GM18870 (cell line): ENCODE results near the gene PTPRG.

ENCODE experiments used
- ATAC-seq: cut with Tn5 transposase; IDR thresholded peaks from one replicate; pipeline ENCODE4 v1.9.1; 2021; ENCODE audit warnings: moderate library complexity; ENCODE audit not compliant: unreplicated experiment

Gene PTPRG

GRCh38 chr3:61648481-61648880 lies 87.1 kb downstream of the PTPRG start:
- ATAC-seq, result no peak

DNA sequence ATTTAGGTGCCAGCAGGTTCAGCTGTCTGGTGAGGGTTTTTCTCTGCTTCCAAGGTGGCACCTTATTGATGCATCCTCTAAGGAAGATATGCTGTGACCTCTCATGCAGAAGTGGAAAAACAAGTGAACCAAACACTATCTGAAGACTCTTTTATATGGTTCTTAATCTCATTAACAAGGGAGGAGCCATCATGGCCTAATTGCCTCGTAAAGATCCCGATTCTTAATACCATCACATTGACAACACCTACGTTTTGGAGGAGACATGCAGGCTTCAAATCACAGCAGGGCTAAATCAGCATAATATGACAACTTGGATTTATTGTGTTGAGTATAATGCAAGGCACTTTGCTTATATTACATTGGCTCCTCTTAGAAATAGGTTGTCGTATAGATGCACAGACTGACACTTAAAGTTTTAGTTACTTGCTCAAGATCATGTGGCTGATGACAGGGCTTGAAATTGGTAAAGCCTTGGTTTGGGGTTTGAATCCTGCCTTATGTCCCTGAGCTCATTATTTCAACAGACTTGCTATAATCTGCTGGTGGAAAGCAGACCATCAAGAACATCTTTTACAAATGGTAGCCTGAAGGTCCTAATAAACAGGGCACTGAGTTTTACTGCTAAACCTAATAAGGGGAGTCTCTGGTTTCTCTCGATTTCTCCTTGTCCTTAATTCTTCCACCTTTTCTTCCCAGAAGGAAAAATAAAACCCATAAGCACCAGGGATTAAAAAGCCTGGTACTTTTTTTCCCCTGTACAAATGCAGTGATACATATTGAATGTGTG lies 88.2 kb downstream of the PTPRG start:
- ATAC-seq, result no peak

GRCh38 chr3:61650276-61650675 lies 88.9 kb downstream of the PTPRG start:
- no peak for ATAC-seq

- ATAC-seq, result no peak
Measured at GRCh38 chr3:61650719-61651410, 89.5 kb downstream of the PTPRG start.

- no peak for ATAC-seq
Measured at GRCh38 chr3:61657689-61658088, 96.3 kb downstream of the PTPRG start.

DNA sequence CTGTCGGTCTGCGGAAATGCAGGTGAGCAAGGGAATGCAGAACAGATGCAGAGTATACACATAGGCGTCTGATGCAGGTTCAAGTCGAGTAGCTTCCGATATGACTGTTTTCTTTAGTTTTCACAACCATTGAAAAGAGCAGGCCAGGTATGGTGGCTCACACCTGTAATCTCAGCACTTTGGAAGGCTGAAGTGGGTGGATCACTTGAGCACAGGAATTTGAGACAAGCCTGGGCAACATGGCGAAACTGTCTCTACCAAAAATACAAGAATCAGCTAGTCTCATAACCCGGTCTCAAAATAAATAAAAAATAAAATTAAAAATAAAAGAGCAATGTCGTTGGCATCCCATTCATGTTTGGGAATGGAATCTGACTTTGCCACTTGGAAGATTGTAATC lies 101.5 kb downstream of the PTPRG start:
- ATAC-seq, result no peak

GRCh38 chr3:61663356-61664104 lies 102.2 kb downstream of the PTPRG start:
- no peak for ATAC-seq

GRCh38 chr3:61664105-61664482 lies 102.7 kb downstream of the PTPRG start:
- ATAC-seq, result no peak

DNA sequence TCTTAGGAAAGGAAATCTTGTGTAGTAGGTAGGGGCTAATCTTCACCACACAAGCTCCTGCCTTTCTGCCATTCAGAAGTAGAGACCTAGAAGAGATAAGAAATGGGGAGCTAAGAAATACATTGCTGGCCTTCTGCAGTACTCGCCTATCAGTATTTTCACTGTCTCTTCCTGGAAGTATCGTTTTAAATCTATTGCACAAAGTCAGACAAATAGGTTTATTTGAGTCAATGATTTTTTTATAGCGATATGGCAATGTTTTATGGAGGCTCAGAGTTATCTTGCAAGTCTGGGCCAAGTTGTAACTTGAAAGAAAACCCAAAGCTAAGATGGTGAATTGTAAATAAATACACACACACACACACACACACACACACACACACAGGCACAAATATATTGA lies 103.8 kb downstream of the PTPRG start:
- no peak for ATAC-seq

DNA sequence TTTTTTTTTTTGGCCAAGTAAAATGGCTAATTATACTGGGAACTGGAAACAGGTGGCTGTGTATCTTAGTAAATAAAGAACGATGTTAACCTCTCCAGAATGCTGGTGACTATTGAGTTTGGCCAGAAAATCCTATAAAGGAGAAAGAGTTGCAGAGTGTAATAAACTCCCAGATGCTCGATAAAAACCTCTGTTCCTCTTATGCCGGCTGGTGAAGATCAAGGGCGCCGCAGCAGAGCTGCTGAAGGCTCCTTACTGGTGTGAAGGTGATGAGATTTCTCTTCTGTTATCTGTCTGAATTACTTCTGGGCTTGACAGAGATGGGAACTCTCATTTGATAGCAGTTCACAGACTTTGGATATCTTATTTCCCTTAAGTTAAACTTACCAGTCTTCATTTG lies 104.6 kb downstream of the PTPRG start:
- no peak for ATAC-seq

DNA sequence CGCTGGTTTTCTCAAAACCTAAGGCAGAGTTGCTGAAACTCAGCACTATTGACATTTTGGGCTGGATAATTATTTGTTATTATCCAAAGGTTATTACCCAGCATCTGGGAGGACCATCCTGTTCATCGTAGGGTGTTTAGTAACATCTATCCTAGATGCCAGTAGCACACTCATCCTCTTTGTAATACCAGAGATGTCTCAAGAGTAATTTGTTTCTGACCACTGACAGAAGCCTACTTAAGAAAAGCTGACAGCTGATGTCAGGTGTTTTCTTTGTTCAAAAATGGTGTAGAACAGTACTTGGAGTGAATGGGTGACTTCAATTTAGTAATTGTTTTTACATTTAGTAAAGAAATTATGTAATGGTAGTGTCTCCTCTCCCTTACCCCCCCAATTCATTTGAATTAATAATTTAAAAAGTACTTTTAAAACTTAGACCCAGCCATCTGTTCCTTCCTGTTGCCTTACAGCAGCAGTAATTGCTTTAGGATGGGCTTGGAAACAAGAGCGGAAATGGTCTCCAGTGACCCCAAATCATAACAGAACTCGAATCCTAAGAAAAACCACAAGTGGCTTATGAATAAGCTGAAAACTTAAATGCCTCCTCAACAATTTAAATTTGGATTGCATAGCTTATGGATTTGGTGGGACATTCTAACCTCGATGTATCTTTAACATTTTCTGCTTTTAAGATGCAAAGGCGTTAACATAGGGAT lies 105.4 kb downstream of the PTPRG start:
- ATAC-seq, result no peak

GRCh38 chr3:61667383-61667782 lies 106.0 kb downstream of the PTPRG start:
- ATAC-seq, result no peak

DNA sequence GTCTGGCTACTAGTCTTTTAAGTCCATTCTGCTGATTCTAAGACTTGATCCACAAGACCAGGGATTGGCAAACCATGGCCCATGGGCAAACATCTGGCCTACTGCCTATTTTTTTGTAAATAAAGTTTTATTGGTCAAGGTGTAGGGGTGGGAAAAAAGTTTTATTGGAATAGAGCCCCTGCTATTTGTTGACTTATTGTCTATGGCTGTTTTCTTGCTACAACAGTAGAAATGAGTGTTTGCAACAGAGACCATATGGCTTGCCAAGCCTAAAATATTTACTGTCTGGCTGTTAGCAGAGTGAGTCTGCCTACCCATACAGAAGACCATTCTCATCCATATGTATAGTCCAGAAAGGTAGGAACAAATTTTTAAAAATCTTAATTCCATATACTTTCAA lies 106.4 kb downstream of the PTPRG start:
- no peak for ATAC-seq

DNA sequence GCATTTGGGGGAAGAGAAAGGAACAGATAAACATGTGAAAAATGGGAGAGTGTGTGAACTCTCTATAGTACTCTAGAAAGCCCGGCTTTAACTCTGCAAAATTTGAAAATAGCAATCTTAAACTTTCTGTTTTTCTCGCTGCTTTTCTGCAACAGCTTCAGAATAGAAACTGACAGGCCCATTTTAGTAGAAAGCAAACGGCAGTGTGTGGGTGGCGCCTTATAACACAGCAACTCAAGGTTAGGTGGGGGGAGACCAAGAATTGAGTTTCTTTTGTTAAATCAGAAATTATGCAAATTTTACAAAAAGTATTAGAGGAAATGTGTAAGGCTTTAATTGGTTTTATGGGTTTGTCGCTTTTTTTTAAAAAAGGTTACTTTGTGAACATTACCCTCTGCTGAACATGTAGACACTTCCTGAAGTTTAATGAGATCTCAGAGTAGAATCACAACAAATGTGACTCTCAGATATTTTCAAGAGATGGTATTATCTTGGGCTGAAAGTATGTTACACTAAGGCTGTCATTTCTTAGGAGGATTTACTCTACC lies 107.0 kb downstream of the PTPRG start:
- ATAC-seq, result no peak

DNA sequence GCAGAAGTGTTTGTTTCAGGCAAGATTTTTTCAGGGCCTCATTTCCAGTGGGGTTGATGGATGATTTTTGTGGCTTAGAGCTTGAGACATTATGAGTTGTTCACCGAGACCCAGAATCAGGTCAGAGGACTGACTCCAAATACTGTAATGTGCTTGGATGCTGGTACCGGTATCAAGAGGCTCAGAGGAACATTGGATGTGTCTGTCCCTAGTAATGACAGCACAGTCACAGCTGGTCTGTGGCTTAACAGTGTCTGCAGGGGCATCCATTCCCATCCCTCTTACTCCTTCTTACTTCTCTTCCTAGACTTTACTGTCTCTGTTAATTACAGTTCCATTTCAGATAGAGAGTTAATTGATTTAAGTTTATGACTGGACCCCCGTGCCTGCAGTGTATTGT lies 107.8 kb downstream of the PTPRG start:
- ATAC-seq, result no peak

- no peak for ATAC-seq
Measured at GRCh38 chr3:61669668-61670299, 108.4 kb downstream of the PTPRG start.

DNA sequence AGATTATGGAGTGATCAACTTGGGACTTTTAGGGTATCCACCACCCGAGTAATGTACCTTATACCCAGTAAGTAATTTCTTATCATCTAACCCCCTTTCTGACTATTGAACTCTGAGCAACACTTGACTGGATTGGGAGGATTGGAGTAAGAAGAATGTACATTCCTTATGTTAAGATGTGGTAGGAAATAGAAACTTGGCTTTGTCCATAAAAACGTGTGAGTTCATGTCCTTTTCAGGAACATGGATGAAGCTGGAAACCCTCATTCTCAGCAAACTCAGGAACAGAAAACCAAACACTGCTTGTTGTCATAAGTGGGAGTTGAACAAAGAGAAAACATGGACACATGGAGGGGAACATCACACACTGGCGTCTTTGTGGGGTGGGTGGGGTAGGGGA lies 112.3 kb downstream of the PTPRG start:
- no peak for ATAC-seq

GRCh38 chr3:61674596-61674995 lies 113.2 kb downstream of the PTPRG start:
- no peak for ATAC-seq

- no peak for ATAC-seq
Measured at GRCh38 chr3:61679026-61679425, 117.7 kb downstream of the PTPRG start.

DNA sequence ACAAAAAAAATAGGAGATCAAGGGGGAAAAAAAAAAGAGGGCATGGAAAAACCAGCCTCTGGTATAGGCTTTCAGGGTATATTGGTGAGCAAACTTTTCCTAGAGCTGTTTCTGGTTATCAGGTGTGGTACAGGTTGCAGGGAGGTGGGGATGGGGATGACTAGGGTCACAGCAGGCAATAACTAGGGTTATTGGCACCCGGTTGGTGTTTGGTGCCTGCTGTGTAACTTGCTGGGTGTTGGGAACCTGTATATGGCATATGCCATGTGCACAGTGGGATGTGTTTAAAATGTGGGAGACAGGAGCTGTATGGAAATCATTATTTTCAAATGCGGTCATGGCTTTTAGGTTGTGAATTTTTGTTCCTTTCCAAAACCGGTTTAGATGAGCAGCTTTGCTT lies 119.2 kb downstream of the PTPRG start:
- ATAC-seq, result no peak

DNA sequence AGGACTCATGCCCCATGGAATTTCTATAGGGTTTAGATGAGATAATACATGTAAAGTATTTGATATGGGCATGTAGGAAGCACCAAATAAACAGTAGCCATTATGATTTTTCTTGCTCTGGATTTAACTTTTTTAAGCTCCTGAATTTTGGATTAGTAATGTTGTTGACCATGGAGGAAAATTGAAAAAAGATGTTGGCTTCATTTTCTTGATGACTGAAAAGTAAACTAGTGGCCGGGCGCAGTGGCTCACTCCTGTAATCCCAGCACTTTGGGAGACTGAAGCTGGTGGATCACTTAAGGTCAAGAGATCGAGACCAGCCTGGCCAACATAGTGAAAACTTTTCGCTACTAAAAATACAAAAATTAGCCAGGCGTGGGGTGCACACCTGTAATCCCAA lies 120.3 kb downstream of the PTPRG start:
- no peak for ATAC-seq
